Measurements from ENCODE around the gene SPATC1L. TPM values are rescaled to one million over a fixed set of nuclear protein-coding genes. Genes with fewer than 3 reads are reported as not detected.

Gene SPATC1L
- total RNA-seq, 3 donors from 2014 or later: 6.8 to 17.5 (median 10.6) TPM

- no peaks in the 10 kb centered on the region for H3K9me3 Mint-ChIP-seq
- no peak overlapping the region for H3K4me3 Mint-ChIP-seq
- ATAC-seq (no peak), DNase-seq (no peak)
- peaks cover 26% of the 10 kb centered on the region for H3K36me3 Mint-ChIP-seq (ENCODE audit: insufficient read depth)
- H3K4me1 Mint-ChIP-seq (ENCODE audit: low read depth): no peaks in the 10 kb centered on the region
- no peaks in the 10 kb centered on the region for H3K27me3 Mint-ChIP-seq (ENCODE audit: low read depth)
Observed at GRCh38 chr21:46195595-46196195, 11.4 kb upstream of the SPATC1L start.

GRCh38 chr21:46194374-46195334 is 10.4 kb upstream of the SPATC1L start:
- H3K36me3 Mint-ChIP-seq (ENCODE audit: insufficient read depth): peaks cover 18% of the 10 kb centered on the region
- no peak for DNase-seq
- ATAC-seq: no peak

GRCh38 chr21:46193829-46194373 is 9.6 kb upstream of the SPATC1L start:
- Mint-ChIP-seq H3K4me3 (no peak overlapping the region), H3K4me1 (ENCODE audit: low read depth) (no peaks in the 10 kb centered on the region), H3K9me3 (no peaks in the 10 kb centered on the region), H3K27me3 (ENCODE audit: low read depth) (no peaks in the 10 kb centered on the region), H3K36me3 (ENCODE audit: insufficient read depth) (peaks cover 12% of the 10 kb centered on the region)
- ATAC-seq (no peak), DNase-seq (no peak)

More at GRCh38 chr21:46194374-46195334, 10.4 kb upstream of the SPATC1L start:
- H3K27me3 Mint-ChIP-seq (ENCODE audit: low read depth): no peaks in the 10 kb centered on the region
- no peaks in the 10 kb centered on the region for H3K4me1 Mint-ChIP-seq (ENCODE audit: low read depth)
- H3K9me3 Mint-ChIP-seq: no peaks in the 10 kb centered on the region
- H3K4me3 Mint-ChIP-seq: no peak overlapping the region

GRCh38 chr21:46191686-46192575 is 7.7 kb upstream of the SPATC1L start:
- Mint-ChIP-seq H3K9me3 (no peaks in the 10 kb centered on the region), H3K36me3 (ENCODE audit: insufficient read depth) (peaks cover 5% of the 10 kb centered on the region), H3K4me3 (no peak overlapping the region), H3K4me1 (ENCODE audit: low read depth) (no peaks in the 10 kb centered on the region), H3K27me3 (ENCODE audit: low read depth) (no peaks in the 10 kb centered on the region)
- DNase-seq: no peak
- no peak for ATAC-seq

GRCh38 chr21:46191257-46191685 is 7.0 kb upstream of the SPATC1L start:
- Mint-ChIP-seq H3K4me3 (no peak overlapping the region), H3K9me3 (no peaks in the 10 kb centered on the region), H3K4me1 (ENCODE audit: low read depth) (no peaks in the 10 kb centered on the region), H3K36me3 (ENCODE audit: insufficient read depth) (peaks cover 3% of the 10 kb centered on the region), H3K27me3 (ENCODE audit: low read depth) (no peaks in the 10 kb centered on the region)
- ATAC-seq: no peak
- DNase-seq: no peak

- Mint-ChIP-seq H3K36me3 (ENCODE audit: insufficient read depth) (peaks cover 2% of the 10 kb centered on the region), H3K9me3 (no peaks in the 10 kb centered on the region), H3K27me3 (ENCODE audit: low read depth) (no peaks in the 10 kb centered on the region), H3K4me1 (ENCODE audit: low read depth) (no peaks in the 10 kb centered on the region), H3K4me3 (no peak overlapping the region)
- ATAC-seq (no peak), DNase-seq (no peak)
Observed at GRCh38 chr21:46190491-46191131, 6.4 kb upstream of the SPATC1L start.

GRCh38 chr21:46189959-46190490 is 5.8 kb upstream of the SPATC1L start:
- no peak for ATAC-seq
- H3K4me1 Mint-ChIP-seq (ENCODE audit: low read depth): peaks cover 1% of the 10 kb centered on the region

GRCh38 chr21:46189213-46189958 is 5.1 kb upstream of the SPATC1L start:
- peaks cover 1% of the 10 kb centered on the region for H3K4me1 Mint-ChIP-seq (ENCODE audit: low read depth)
- no peak overlapping the region for H3K4me3 Mint-ChIP-seq
- no peak for ATAC-seq
- no peak for DNase-seq
- H3K9me3 Mint-ChIP-seq: no peaks in the 10 kb centered on the region
- H3K27me3 Mint-ChIP-seq (ENCODE audit: low read depth): no peaks in the 10 kb centered on the region
- no peaks in the 10 kb centered on the region for H3K36me3 Mint-ChIP-seq (ENCODE audit: insufficient read depth)

More at GRCh38 chr21:46189959-46190490, 5.8 kb upstream of the SPATC1L start:
- Mint-ChIP-seq H3K4me3 (no peak overlapping the region), H3K36me3 (ENCODE audit: insufficient read depth) (no peaks in the 10 kb centered on the region), H3K9me3 (no peaks in the 10 kb centered on the region), H3K27me3 (ENCODE audit: low read depth) (no peaks in the 10 kb centered on the region)
- DNase-seq: no peak

- H3K27me3 Mint-ChIP-seq (ENCODE audit: low read depth): no peaks in the 10 kb centered on the region
- no peak for ATAC-seq
- no peaks in the 10 kb centered on the region for H3K36me3 Mint-ChIP-seq (ENCODE audit: insufficient read depth)
- DNase-seq: no peak
- peaks cover 1% of the 10 kb centered on the region for H3K4me1 Mint-ChIP-seq (ENCODE audit: low read depth)
- no peak overlapping the region for H3K4me3 Mint-ChIP-seq
- no peaks in the 10 kb centered on the region for H3K9me3 Mint-ChIP-seq
Observed at GRCh38 chr21:46188226-46189212, 4.3 kb upstream of the SPATC1L start.

GRCh38 chr21:46187814-46188213 is 3.6 kb upstream of the SPATC1L start:
- ATAC-seq (no peak), DNase-seq (no peak)
- Mint-ChIP-seq H3K27me3 (ENCODE audit: low read depth) (no peaks in the 10 kb centered on the region), H3K4me1 (ENCODE audit: low read depth) (peaks cover 1% of the 10 kb centered on the region), H3K4me3 (no peak overlapping the region), H3K9me3 (no peaks in the 10 kb centered on the region), H3K36me3 (ENCODE audit: insufficient read depth) (no peaks in the 10 kb centered on the region)

GRCh38 chr21:46187261-46187660 is 3.0 kb upstream of the SPATC1L start:
- Mint-ChIP-seq H3K36me3 (ENCODE audit: insufficient read depth) (no peaks in the 10 kb centered on the region), H3K4me3 (no peak overlapping the region), H3K4me1 (ENCODE audit: low read depth) (peaks cover 1% of the 10 kb centered on the region), H3K27me3 (ENCODE audit: low read depth) (no peaks in the 10 kb centered on the region), H3K9me3 (no peaks in the 10 kb centered on the region)
- DNase-seq (no peak), ATAC-seq (no peak)

- H3K9me3 Mint-ChIP-seq: no peaks in the 10 kb centered on the region
- DNase-seq (no peak), ATAC-seq (no peak)
- H3K4me3 Mint-ChIP-seq: no peak overlapping the region
- no peaks in the 10 kb centered on the region for H3K36me3 Mint-ChIP-seq (ENCODE audit: insufficient read depth)
- no peaks in the 10 kb centered on the region for H3K27me3 Mint-ChIP-seq (ENCODE audit: low read depth)
- peaks cover 1% of the 10 kb centered on the region for H3K4me1 Mint-ChIP-seq (ENCODE audit: low read depth)
Observed at GRCh38 chr21:46185716-46186115, 1.5 kb upstream of the SPATC1L start.
